Measurements from ENCODE around the gene ADAMTS18. TPM values are rescaled to one million over a fixed set of nuclear protein-coding genes. Genes with fewer than 3 reads are reported as not detected.

ADAMTS18 gene
- total RNA-seq, 1 experiment from 2014 or later = not detected

Other genes with a start within 250 kb of the ADAMTS18 start
- gene MON1B, start 243.8 kb downstream of the ADAMTS18 start, total RNA-seq (2014; rRNA removed; shearing (Covaris generic)) = 6.1 and 6.9 TPM in 2 replicates
- gene SYCE1L, start 235.6 kb downstream of the ADAMTS18 start, total RNA-seq (2014; rRNA removed; shearing (Covaris generic)) = not detected in 2 replicates